Myocyte (in vitro differentiated cells): ENCODE data around the gene ANKRD40CL. TPM values are rescaled to one million over a fixed set of nuclear protein-coding genes. Genes with fewer than 3 reads are reported as not detected.
A peak's percentile ranks its signal among the peaks of the same experiment; 100 is the strongest.
"Not testable (repeated sequence)": the region's sequence is repeated elsewhere in the genome, so short reads cannot be mapped to it uniquely, and the experiment has no call there.

Source experiments
- DNase-seq: peaks from one replicate; pipeline ENCODE4 v3.0.0-alpha.2; 2012; ENCODE audit warnings: low read depth
- total RNA-seq: library from RNA; depleted of rRNA; stranded (reverse); fragments of >200 nt; gene quantifications from 2 replicates; pipeline ENCODE4 v1.2.3, GENCODE V29; 2014

ANKRD40CL gene
- total RNA-seq, 1 donor from 2014 or later = not detected

DNA sequence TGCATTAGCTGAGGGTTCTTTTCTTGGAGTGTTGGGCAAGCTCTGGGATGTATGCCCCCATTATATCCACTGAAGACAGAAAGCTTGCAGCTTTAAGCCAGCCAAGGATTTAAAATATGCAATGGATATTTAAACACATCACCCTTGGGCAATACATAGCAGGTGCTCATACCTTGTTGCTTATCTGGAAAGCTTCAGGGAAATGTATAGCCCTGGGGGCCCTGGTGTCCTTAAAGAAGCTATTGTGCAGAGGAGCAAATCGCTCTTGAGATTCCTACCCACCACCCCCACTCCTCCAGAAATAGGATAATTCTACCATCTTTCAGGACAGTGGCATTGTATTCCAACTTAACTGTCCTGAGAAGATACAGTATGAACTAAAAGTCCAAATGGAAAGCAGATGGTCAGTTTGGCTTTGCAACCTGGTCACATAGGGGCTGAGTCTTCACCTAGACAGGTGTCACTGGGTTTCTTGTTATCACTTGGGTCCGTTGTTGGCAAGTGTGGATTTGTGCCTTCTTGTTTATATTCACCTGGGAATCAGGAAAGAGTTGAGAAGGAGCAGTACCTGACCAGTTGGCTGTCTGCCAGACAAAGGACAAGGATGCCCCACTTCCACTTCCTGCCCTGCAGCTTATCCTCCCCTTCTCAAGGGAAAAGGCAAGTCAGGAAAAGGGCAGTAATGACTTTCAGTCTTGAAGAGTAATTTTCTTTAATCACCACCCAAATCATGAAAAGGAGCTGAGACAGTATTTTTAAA is 3.4 kb downstream of the ANKRD40CL start:
- no peak for DNase-seq

DNA sequence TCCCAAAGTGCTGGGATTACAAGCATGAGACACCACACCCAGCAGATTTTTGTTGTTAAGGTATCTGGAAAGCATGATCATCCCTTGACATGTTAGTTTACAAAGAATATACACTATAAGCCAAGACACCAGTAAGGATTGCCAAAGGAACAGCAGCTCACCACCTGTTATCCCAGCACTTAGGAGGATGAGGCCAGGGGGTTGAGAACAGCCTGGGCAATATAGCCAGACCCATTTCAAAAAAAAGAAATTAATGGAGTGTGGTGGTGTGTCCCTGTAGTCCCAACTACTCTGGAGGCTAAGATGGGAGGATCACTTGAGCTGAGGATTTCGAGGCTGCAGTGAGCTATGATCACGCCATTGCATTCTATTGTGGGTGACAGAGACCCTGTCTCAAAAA is 5.1 kb downstream of the ANKRD40CL start:
- no peak for DNase-seq

DNA sequence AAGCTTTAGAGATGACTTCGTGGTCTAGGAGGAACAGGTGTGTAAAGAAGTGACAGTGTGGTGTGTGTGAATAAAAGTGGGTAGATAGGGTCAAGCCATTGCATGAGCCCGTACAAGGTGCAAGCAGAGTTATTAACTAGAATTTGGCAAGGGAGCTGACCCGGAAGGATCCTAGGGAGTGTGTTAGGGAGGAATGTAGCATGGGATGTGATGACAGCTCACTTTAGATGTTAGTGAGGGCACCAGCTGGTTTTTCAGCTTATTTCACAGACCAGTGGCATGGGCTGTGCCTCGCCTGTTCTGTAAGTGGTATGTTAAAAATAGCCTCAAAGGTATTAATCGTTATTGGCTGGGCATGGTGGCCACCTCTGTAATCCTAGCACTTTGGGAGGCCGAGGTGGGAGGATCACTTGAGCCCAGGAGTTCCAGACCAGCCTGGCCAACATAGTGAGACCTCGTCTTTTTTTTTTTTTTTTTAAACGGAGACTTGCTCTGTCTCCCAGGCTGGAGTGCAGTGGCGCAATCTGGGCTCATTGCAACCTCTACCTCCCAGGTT is 8.3 kb downstream of the ANKRD40CL start:
- peak; percentile 8 for DNase-seq

DNA sequence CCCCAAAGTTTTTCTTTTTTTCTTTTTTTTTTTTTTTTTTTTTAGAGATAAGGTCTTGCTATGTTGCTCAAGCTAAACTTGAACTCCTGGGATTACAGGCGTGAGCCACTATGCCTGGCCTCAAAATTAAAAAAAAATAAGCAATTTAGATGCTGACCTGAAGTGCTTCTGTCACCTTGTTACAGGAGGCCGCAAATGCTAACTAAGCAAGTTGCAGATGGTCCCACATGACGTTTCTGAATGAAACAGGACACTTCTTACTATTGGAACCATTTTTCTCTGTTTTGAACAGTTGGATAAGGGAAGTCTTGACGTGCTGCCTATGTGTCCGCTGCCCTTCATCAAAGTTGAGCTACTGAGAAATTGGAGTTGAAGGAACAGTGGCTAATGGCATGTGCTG is 8.8 kb downstream of the ANKRD40CL start:
- no peak for DNase-seq

DNA sequence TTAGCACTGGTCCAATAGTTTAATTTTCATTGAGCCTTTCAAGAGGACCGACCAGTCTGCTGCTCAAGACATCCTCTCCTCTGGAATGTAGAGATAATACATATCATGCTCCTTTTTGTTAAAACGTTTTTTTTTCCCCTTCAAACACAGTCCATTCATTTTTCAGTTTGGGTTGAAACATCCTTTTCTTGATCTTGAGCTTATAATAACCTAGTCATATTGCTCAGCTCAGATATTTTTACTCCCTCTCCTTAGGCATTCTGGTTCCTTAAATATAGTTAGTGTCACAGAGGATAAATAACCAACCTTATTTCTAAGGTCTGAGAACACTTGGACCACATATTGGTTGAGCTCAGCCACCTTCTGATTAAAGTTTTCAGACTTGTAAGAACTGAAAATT is 12.8 kb downstream of the ANKRD40CL start:
- no peak for DNase-seq

DNA sequence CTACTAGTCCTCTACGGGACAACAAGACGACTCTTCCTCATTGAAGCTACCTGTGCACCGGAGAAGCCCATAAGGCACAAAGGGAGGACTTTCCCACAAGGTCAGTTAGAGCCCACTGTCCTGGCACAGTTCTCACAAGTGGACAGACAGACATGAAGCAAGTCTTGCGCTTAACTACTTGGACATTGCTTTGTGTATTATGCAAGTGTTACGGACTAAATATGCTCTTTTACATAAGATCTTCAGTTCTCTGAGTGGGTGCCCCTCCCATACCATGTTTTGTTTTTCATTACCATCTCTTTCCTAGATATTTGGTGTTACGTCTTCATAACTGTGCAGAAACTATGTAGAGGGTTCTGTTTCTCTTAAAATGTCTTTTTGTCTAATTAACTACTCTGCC is 18.1 kb downstream of the ANKRD40CL start:
- DNase-seq = no peak

DNA sequence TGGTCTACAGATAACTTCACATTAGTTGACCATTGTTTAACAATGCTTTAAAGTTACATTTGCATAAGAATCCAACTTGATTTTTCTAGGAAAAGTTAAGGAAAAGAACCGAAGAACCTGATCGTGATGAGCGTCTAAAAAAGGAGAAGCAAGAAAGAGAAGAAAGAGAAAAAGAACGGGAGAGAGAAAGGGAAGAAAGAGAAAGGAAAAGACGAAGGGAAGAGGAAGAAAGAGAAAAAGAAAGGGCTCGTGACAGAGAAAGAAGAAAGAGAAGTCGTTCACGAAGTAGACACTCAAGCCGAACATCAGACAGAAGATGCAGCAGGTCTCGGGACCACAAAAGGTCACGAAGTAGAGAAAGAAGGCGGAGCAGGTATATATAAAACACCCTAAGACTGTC is 21.7 kb downstream of the ANKRD40CL start:
- no peak for DNase-seq

DNA sequence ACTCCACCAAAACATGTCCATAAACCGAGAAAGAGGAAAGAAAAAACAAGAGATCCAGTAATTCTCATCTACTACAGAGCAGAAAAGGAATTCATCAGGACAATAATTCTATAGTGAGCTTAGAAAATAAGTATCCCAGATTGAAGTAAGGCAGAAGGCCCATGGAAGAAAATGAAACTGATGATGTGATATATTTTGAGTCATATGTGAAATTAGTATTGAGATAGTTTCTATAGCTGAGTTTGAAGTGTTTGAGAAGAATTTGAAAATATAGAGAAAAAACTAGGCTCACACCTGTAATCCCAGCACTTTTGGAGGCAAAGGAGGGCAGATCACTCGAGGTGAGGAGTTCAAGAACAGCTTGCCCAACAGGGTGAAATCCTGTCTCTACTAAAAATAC is 28.2 kb downstream of the ANKRD40CL start:
- DNase-seq = no peak

DNA sequence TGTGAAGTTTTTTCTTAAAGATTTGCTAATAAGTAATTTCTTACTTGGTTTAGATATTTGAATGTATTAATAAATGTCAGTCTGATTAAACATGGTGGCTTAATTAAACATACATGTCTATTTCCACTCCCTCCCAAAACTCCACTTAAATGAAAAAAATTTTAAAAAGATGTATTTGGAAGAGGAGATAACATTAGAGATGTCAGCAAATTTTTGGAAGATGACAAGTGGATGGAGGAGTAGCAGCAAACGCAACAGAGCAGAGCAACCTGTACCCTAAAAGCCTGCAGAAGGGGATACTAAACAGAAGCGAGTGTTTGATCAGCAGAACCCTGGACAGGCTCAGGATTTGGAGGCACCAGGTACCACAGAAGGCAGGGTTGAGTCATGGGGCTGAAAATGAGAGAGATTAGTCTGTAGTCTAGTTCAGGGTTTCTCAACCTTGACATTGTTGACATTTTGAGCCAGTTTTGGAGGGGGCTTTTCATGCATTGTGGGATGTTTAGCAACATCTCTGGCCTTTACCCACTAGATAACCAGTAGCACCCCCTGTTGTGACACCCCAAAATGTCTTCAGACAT is 30.1 kb downstream of the ANKRD40CL start:
- no peak for DNase-seq

DNA sequence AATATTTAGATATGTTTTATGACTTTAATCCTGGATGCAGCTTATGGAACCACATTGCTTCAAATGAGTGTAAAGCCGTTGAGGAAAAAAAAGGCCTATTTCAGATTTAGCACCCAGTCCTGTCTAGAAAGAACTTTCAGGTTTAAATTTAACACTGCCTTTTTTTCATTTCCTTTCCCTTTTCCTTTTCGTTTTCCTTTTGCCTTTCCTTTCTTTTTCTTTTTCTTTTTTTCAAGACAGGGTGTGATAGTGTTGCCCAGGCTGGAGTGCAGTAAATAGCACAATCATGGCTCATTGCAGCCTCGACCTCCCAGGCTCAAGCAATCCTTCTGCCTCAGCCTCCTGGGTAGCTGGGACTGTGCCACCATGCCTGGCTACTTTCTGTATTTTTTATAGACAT is 32.0 kb downstream of the ANKRD40CL start:
- no peak for DNase-seq

DNA sequence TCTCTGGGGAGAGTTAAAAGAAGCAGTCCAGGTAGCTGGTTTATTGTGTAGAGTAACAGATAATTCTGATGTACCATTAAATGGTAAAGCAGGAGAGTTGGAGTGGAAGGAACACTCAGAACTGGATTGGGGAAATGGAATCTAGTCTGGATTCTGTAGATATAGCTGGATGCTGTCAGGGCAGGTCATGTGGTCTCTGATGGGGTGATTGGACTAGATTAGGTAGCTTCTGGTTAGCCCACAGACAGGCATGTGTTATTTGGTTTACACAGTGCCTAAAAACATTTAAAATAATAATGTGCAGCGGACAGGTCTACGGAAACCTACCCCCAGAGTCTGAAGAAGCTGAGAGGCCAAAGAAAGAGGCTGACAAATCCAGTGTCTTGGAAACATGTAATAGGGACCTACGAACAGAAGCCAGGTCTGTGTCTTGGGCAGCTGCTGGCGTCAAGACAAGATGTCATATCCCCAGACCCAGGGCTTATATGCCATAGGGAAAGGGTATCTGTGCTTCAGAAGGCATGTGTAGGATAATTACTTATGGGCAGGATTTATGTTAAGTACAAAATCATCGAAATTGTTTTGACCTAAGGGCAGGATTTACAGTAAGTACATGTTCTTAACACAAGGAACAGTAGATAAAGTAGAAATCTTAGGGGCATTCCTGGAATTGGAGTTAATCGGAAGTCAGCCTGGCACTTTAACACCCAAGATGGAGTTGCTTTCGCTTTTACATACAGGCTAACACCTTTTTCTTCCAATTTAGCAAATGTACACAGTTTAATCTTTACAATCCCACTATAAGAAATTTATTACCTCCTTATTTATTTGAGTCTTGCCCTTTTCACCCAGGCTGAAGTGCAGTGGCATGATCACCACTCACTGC is 35.5 kb downstream of the ANKRD40CL start:
- DNase-seq = no peak

DNA sequence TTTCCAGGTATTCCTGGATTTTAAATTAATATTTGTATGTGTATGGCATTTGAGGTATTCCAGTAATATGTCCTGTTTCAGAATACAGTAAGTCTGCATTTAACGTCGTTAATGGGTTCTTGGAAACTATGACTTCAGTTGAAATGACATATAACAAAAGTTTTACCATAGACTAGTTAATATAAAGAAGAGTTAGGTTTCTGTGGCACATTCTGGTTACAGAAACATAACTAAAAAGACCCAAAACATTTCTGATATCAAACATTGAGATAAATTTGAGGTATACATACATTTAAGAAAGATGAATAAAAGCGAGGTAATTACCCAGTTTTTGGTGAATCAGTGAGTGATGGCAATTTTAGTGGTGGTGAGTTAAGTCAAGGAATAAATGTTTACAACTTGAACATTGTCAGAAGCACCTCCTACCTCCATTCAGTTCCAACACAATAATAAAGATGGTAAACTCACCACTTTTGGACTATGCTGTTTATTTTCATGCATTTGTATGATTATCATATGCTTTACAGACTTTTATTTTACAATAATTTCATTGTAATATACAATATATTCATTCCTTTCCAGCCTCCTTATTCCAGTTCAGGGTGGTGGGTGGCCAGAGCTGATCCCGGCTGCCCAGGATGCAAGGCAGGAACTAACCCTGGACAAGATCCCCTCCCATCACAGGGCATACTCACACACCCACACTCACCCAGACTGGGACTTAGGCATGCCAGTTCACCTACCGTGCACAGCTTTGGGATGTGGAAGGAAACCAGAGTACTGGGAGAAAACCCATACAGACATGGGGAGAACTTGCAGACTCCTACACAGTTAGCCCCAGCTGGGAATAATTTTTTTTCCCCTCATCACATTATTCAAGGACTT is 38.2 kb downstream of the ANKRD40CL start:
- DNase-seq = no peak

DNA sequence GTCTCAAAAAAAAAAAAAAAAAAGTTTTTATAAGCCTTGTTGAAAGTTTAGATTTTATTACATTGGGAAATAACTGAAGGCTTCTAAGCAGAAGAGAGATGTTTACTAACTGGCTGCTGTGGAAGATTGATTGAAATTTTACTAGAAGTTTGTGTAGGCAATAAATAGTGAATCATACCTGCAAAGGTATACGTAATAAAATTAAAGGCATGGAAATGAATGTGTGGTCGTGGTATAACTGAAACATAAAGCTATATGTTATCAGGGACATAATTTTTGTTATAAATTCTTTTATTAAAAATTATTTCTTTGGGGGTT is 39.2 kb downstream of the ANKRD40CL start:
- no peak for DNase-seq

DNA sequence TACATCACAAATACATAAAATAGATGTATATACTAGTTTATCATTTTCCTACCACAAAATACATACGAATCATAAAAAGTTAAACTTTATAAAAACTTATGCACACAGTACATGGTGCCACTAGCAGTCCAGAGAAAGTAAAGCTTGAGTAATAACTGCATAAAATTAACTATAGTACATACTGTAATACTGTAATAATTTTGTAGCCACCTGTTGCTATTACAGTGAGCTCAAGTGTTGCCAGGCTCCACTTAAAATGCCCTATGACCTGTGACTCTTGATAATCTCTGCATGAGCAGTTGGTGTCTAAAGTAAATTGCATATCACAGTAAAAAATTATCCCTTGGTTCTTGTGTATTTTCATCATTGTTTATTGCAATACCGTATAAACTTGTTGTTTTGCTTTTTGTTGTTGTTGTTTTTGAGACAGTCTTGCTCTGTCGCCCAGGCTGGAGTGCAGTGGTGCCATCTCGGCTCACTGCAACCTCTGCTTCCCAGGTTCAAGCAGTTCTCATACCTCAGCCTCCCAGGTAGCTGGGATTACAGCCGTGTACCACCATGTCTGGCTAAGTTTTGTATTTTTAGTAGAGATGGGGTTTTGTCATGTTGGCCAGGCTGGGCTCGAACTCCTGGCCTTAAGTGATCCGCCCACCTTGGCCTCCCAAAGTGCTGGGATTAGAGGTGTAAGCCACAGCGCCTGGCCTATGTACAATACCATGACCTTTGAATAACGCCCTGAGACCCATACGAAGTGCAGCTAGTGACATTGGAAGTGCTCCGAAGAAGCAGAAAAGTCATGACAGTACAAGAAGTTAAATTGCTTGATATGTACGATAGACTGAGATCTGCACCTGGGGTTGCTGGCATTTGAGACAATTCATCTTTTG is 41.3 kb downstream of the ANKRD40CL start:
- peak; percentile 32 for DNase-seq

DNA sequence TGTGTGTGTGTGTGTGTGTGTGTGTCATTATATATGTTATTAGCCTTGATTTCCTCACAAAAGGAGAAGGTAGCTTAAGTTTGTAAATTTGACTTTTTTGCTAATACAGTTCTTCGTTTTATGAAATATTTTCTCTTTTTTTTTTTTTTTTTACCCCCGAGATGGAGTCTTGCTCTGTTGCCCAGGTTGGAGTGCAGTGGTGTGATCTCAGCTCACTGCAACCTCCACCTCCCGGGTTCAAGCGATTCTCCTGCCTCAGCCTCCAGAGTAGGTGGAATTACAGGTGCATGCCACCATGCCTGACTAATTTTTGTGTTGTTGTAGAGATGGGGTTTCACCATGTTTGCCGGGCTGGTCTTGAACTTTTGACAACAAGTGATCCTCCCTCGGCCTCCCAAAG is 42.7 kb downstream of the ANKRD40CL start:
- not testable (repeated sequence) for DNase-seq

DNA sequence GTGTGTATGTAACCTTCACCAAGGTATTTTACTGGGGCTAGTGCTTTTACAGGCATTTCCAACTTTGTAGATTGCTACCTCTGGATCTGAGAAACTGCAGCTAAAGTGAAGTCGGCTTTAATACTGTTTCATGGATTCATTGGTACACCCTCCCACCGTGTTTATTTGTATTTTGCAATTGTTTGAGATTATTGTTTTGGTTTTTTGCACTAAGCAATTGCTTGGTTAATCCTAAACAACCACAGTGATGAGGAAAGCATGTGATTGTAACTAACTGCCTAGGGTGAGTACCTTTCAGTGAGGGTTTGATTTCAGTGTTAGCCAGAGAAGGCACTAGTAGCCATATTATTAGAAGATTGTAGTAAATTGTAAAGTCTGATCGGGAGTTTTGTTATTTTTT is 44.6 kb downstream of the ANKRD40CL start:
- DNase-seq = no peak

DNA sequence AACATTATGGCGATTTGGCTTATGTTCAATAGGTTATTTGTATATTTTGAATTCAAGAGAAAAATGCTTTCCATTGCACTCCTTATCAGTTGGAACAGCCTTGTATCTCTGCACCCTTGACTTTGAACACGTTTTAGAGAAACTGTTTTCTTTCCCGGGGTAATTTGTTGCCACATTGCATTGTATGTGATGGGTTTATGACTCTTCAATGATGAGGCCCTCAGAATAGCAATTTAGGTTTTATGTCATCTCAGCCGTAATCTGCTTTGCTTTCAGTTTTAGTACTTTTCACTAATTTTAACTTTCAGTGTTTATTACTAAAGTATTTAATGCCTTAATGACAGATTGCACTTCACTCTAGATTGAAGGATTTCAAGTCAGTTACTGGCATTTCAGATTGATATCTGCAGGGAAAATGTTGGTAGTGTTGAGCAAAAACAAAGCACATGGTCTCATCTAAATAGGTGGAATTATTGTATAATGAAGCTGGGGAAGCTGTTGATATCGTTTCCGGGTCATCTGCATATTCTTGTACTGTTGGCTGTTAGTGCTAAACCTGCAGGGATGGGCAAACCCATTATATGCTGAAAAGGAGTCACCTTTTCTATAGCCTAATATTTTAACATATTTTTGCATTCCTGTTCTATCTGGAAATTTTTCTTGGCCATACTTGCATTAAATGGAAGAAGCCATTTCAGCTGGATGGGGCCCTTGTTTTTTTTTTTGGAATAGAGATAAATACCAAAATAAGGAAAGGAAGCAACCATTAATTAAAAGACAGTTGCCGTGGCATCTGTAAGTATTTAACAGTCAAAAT is 45.9 kb downstream of the ANKRD40CL start:
- no peak for DNase-seq

DNA sequence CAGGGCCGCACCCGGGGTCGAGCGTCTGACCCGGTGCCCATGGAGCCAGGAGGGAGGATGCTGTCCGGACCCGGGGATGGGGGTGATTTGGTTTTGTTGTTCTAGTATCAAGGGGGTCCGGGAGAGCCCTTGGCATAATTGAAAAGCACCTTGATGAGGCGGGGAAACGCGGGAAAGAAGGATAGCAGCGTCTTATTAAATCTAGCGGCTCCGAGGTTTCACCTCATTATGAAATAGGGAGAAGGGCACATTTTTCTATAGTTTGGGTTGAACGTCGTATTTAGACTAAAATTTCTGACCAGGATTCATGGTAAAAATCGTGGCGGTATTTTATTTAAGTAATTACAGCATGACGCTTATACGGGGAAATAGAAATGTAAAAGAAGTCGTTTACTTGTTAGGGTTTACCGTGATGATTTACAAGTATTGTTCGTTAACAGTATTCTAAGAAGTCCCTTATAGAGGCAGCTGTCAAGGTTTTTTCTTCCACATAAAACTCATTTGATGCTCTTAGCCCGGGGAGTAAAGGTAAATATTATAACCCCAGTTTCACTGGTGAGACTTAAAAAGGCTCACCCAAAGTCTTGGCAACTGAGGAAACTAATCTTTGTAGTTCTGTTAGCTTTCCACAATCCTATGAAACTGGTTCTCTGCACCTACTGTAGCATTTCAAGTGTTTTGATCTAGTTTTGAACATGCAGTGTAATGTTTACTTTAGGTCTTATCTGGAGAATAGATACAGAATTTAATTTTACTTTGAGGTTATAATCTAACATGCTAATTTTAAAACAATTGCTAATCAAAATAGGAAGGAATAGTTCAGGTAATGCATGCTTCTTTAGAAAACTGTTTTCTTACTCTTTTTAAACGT is 47.2 kb downstream of the ANKRD40CL start:
- no peak for DNase-seq
